Activated gamma-delta T cell (primary cell): ENCODE results near the gene STON2.

ENCODE experiments used
- DNase-seq: peaks from one replicate; lab custom pipeline; 2025; lab: John Stamatoyannopoulos, UW

The STON2 gene

DNA sequence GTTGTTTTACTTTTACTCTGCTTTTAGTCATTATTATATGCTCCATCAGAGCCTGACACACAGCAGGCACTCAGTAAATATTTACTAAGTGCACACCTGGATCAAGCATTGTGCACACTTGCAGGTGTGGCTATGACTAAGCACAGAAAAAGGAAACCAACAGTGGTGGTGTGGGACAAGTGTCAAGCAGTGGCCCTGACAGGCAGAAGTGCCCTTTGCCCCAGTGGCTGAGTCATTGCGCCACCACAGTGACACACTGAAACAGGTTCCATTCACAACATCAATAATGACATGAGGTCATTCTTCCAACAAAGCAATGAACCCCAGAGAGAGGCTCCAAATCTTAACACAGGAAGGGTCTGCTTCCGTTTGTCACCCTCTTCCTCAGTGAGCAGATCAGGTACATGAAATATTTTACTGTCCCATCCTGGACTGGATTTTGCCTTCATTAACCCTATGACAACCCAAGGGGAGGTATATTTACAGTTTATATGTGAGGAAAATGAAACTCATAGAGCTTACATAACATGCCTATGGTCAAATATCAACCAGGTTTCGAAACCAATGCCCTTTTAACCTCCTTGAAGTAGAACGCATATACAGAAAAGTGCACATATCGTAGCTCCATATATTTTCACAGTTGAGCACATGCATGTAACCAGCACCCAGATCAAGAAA, 96.7 kb downstream of the STON2 start:
- DNase-seq: no peak

DNA sequence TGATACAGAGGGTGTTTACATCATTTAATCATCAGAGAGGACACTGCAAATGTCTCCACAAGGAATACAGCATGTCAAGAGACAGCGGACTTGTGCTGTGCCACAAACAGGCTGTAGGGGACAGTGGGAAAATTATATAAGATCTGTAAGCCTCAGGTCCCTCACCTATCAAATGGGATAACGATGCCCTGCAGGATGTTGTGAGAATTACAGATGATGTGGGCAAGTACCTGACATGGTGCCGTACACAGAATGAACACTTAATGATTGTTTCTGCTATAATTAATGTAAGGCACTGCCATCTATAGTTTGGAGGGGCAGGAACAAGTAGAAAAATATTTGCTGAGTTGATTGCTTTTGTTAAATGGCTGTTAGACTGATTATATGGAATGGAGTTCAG, 97.5 kb downstream of the STON2 start:
- no peak for DNase-seq

DNA sequence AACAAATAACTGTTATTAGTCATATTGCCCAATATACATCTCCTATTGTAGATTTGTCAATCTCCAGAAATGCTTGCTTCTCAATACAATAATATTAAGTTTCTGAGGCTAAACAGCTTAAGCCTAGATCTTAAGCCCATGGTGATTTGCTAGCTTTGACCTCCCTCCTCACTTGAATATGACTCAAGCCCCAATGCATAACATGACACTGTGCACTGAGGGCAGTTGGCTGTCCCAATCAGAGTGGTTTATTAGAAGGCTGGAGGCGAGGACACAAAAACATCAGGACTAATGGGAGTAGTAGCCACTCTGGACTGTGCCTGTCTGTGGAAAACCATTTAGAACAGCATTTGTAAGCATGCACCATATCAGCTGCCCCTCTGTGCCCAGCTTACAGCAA, 98.3 kb downstream of the STON2 start:
- DNase-seq: no peak

DNA sequence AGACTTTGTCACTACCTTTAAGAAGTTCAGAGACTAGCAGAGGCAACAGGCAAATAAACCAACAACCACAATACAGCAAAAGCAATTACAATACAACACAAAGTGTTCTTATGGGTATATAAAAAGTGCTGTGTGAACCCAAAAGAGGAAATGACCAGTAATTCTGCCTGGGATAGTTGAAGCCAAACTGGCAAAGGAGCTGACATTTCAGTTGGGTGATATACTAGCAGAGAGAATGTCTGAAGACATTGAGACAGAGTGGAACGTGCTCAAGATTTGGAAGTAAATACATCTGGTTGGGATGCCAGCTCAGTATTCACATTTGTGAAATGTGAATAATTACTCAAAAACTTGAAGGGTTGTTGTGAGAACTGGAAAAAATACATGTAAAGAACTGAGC, 98.8 kb downstream of the STON2 start:
- DNase-seq: no peak

DNA sequence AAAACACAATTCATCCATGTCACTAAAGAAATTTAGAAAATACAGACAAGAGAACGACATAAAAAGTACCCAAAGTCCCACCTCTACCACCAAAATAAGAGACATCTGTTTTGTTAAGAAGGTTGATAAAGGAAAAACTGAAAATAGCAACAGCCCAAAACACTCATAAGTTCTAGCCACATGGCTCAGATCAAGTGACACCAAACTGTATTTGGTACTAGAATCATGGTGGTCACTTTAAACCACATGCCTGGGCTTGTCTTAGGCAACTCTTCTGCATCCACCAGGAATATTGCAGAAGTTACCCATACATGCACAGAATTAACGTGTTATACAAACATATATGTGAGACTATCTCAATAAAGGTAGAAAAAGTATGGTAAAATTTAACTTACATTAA, 101.2 kb downstream of the STON2 start:
- no peak for DNase-seq

DNA sequence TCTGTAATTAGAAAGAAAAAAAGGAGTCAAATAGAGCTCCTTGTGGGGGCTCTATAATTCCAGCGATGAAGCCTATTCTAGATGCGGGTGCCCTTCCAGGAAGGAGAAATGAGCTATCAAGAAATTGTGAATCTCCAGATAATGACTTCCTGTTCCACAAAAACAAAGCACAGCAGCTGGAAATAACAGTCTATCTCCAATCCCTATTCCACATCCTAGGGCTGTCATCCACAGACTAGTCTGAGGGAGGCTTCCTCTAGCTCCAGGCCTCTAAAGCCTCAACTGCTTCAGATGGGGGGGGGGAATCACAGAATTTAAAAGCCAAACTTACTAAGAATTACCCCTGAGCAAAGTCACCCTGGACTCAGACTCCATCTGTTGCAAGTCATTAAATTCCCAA, 102.0 kb downstream of the STON2 start:
- no peak for DNase-seq

DNA sequence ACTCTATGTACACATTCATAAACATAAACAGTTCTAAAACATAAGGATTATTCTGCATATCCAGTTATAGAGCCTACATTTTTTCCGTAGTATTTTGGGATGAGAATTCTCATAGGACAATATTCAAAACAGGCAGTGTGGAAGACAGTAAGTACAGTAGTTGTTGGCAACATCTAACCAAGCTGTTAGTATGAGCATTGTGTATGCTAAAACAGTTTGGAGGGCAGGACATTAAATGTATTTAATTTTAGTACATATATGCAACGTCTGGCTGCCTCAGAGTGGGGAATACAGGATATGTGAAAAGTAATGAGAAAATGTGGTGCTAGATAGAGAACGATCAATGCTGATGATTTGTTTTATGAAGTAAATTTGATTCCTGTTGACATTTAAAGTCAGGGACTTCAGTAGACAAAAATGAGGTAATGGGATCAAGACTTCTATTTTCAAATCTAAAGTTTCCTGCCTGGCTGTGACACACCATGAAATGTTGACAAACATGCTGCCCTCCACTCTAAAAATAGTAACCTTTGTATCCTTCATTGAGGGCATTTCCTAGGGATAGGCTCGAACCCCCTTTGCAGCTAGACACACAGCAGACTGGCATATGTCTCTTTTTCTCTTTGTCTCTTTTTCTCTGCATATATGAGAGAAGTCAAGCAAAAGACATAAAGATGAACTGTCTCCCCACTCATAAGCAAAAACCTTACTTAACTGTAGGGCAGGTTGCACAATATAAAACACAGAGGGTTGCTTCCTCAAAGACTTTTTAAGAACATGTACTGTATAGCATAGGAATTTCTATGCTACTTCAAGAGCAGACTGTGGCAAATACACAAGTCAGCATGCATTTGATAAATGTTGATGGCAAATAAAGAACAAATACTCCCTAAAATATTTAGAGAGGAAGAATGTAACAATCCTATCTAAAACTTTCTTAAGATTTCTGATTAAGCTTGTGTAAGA, 103.9 kb downstream of the STON2 start:
- DNase-seq: no peak

DNA sequence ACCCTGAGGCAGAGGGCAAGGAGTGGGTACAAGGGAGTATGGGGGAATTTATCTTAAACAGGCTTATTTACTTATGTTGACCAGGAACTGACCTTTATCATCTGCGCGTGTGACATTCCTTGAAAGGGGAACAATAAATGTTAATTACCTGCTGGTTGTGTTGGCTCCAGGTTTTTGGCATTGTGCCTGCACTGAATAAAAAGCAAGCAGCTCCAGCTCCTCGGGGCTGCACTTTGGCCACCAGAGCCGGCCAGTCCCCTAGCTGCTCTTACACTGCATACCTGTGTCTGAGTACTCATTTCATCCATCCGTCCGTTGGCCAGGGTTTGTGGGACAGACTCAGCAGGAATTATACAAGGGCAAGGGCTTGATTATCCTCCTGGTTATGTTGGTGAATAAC, 110.6 kb downstream of the STON2 start:
- DNase-seq: no peak

DNA sequence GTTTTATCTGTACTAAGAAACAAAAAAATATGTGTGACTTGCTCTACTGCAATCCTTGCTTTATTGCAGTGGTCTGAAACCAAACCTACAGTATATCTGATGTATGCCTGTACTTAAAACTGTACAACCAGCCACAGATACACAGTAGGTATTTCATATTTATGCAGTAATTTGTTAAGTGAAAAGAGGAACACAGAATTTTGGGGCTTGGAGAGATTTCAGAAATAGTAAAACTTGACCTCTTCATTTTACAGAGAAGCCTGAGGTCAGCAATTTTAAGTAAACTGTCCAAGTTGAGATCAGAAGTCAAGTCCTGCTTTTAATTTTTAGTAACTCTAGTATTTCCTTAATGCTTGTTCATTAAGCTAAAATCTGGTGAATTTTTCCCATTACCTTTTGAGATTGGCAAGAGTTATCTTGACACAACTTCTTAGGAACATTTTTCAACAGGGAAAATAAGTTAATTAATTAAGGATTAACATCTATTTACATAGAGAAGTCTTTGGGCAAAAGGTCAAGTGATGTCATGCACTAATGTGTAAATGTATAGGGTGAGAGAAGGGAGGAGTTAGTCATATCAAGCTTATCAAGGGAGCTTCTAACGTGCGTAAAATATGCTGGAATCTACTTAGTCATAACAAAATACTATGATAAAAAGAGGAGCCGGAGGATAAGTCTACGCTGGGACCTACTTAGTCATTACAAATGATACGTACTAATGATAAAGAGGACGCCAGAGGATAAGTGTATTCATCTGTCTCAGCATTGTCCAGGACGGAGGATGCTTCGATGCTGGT, 113.4 kb downstream of the STON2 start:
- no peak for DNase-seq

DNA sequence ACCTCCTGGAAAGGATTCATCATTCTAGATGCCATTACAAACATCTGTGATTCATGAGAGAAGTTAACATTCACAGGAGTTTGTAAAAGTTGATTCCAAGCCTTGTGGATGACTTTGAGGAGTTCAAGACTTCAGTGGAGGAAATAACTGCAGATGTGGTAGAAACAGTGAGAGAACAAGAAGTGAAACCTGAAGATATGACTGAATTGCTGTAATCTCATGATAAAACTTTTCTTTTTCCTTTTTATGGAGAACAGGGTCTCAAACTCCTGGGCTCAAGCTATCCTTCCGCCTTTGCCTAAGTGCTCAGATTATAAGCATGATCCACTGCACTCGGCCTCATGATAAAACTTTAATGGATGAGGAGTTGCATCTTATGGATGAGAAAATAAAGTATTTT, 114.9 kb downstream of the STON2 start:
- no peak for DNase-seq

DNA sequence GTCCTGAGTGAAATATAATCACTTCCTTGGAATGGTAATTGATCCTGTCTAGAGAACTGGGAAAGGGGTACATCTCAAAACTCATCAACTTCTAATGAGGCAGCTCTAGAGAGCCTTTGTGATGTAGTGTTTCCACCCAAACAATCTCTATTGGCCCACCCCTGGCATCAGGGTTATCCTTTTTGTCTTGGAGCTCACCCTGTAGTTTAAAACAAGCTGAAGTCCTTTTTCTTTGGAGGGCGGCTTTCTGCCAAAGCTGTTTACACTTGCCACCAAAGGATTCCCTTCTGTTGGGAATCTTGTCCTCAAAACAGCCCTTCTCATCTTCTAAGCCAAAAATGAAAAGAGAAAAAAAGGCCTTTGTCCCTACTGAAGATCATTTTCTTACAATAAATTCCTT, 118.8 kb downstream of the STON2 start:
- no peak for DNase-seq

DNA sequence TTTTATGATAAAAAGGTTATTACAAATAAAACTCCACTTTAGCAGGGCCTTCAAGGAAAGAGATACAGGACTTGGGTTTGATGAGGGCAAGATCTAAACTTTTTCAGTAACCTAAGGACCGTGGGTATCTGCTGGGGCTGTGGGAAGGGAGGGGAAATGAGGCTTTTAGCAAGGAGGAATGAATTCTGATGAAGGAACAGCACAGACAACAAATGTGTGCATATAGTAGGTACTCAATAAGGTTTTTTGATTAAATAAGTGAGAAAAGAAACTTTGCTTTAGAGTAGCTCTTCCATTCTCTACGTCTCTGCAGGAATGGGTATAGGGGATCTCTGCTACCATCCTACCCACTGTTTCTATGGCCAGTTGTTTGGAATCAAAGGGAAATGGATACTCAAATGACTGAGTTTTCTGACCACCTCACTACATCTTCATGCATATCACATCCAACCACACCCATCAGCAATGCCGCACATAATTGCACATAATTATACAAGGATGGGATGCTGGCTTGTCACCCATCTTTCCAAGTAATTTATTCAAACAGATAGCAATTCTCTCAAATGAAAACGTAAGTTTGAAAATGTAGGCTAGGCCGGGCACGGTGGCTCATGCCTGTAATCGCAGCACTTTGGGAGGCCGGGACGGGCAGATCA, 119.9 kb downstream of the STON2 start:
- DNase-seq: no peak

DNA sequence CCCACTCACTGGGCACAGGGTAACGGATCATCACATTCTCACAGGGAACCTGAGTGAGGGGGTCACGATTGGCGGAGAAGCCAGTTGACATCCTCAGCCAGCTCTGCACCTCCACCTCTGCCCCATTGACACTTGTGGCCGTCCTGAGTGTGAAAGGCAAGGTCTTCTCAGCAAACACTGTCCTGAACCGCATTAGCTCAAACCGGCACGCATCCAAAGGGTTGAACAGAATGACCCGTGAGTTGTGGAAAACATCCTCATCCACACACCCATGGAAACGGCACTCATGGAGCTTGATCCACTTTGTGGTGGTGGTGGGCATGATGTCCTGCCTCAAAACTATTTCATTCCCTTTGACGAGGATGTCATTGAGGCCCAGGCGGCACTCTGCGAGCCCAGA, 123.0 kb downstream of the STON2 start:
- no peak for DNase-seq

DNA sequence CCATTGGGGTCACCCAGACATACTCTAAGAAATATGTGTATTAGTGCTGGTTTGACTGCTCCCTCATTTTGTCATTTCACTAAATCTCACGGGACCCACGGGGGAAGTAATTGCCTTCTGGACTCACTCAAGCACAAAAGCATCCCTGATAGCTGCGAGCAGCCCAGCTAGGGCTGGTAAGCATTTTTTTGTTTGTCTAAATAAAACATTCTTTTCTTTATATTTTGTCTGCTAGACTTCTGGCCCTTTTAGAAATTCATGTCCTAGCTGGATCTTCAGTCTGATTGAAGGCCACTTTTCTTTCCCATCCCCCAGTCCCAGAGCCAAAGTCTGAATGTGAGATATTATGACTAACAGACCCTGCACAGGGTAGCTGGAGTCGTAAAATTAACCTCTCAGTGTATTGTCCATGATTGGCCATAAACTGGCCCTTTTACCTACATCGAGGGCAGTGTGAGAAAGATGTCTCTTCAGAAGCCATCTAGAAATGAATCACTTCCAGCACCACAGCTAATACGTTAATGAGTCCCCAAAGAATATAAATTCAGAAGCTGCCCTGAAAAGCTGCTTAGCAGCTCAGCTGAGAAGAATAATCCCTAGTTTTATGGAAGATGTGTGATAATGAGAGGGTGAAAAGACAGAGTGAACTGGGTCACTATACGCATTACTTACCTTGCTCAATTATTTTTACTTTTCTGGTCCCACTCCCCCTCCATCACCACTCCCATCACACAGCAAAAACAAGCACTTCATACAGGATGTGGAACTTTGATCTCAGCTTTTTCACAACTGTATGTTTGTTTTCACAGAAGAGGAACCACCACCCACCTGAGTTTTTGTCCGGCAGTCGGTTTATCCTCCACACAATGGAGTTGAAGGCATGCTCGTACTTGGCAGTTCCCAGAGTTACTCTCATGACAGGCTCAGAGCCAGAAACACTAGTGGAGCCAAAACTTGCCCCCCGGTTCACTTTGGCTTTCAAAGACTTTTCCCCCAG, 123.8 kb downstream of the STON2 start:
- DNase-seq: no peak

DNA sequence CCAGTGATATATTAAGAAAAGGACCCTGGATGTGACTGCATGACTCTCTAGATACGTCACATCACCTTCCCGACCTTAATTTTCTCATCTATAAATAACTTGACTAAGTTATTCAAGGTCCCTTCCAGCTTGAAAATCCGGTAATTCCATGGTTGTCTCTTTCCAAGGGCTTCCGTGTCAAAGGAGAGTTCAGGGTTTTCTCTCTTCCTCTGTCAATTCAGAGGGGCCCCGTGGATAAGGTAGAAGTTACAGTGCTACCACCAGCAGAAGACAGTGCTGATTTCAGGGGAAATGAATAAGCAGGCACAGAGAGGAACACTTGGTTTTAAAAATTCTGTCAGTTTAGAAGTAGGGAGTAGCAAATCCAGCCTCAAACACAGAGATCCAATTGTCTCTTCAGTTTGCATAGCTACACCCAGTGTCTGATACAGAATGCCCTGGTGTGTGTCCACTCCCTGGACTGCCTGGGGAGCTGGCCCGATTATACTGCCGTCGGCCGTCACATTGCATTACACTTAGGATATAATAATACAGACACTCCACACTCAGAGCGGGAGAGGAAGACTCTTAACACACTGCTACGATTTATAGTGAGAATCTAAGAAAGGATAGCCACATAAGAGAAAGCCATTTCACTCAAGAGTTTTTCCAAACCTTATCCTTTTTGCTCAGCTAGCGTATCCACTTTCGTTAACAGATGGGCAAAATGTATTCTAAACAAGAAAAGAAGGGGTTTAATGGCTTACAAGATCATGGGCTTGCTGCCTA, 124.6 kb downstream of the STON2 start:
- no peak for DNase-seq

DNA sequence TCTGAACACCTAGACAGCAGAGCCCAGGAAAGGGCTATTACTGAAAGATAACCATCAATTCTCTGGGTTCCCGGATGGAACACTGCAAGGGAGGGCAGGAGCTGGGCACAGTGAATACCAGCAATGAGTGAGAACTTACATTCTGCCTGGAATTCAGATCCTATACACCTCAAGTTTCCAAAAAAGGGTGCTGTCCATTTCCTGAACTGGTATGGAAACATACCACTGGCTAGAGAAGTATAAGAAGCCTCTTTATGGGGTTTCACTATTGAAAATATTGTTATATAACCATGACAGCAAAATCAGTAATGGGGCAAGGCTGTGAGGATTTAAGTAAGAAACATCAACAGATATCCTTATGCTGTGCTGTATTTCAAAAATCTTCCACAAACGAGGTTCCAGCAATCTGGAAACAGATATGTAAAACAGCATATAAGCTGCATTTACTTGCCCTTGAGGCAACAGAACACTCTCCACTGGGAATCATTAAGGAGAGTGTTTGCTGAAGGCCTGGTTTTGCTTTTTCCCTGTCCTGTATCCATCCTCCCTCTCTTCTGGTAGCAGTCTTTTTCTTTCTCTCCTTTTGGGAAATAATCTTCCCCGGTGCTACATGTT, 126.1 kb downstream of the STON2 start:
- DNase-seq: no peak

DNA sequence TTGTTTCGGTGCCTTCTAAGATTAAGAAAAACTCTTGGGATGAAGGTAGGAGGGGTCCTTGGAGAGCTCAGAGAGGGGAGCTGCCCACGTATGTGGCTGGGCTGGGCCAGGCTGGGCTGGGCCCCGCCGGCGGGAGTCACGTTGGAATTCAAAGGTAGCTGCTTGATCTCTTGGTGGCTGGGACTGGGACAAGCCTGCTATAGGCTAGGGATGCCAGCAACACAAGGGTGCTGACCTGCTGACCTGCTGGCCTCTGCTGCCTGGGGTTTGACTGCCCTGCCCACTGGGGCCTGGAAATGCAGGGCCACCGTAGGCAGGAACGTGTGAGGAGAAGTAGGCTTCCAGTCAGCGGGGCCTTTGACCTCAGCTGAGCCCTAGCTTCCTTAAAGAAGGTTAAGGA, 126.6 kb downstream of the STON2 start:
- no peak for DNase-seq

DNA sequence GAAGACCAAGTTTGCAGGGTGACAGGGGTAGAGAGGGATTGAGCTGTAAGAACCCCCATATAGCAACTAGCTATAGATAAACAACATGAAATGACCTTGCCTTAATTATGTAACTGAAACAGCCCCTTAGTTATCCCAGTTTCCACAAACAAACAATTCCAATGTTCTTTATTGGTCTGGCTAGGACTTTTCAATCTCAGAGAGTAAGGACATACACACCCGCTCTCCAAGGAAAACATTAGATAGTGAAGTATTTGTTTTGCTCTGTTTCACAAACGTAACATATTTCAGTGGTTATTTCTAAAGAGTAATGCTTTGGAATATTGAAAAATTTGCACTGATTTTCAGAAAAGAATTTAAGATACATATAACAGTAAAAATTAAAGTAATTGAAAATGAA, 127.8 kb downstream of the STON2 start:
- DNase-seq: no peak

DNA sequence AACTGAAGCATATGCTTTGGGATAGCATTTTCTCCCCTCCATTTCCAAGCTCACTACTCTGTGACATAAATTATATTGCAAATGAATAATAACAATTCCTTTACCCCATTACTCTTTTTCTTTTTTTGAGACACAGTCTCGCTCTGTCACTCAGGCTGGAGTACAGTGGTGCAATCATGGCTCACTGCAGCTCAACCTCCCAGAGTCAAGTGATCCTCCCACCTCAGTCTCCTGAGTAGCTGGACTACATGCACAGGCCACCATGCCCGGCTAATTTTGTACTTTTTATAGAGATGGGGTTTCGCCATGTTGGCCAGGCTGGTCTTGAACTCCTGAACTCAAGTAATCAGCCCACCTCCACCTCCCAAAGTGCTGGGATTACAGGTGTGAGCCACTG, 130.1 kb downstream of the STON2 start:
- DNase-seq: no peak
